ENCODE measurements around the gene EGFR. TPM values are rescaled to one million over a fixed set of nuclear protein-coding genes. Genes with fewer than 3 reads are reported as not detected.

The EGFR gene
- polyA plus RNA-seq, 3 donors, result 12.6 to 24.4 (median 13.6) TPM

GRCh38 chr7:55071411-55072175 lies 52.8 kb downstream of the EGFR start:
- 64 to 70% (median 68%) methylated on average over 7 of the region's 7 CpGs for WGBS, 3 donors
- no peak overlapping the region for H3K27ac ChIP-seq (ENCODE audit: low read depth, low read length)

- no peak overlapping the region for H3K27ac ChIP-seq (ENCODE audit: low read depth, low read length)
Observed at GRCh38 chr7:55072251-55072650, 53.4 kb downstream of the EGFR start.

GRCh38 chr7:55073051-55073511 lies 54.3 kb downstream of the EGFR start:
- 53 to 63% (median 53%) methylated on average over 4 of the region's 4 CpGs for WGBS, 3 donors
- H3K27ac ChIP-seq (ENCODE audit: low read depth, low read length), result peak overlapping the region; percentile 26

More at GRCh38 chr7:55072251-55072650, 53.4 kb downstream of the EGFR start:
- WGBS, 3 donors, result 68 to 84% (median 68%) methylated on average over 4 of the region's 4 CpGs

GRCh38 chr7:55073976-55074528 lies 55.2 kb downstream of the EGFR start:
- WGBS, 3 donors, result 40 to 55% (median 48%) methylated on average over 13 of the region's 13 CpGs

GRCh38 chr7:55075464-55076021 lies 56.7 kb downstream of the EGFR start:
- 70 to 72% (median 71%) methylated on average over 5 of the region's 5 CpGs for WGBS, 3 donors
- H3K27ac ChIP-seq (ENCODE audit: low read depth, low read length), result no peak overlapping the region

More at GRCh38 chr7:55073976-55074528, 55.2 kb downstream of the EGFR start:
- H3K27ac ChIP-seq (ENCODE audit: low read depth, low read length), result peak overlapping the region; percentile 5

- WGBS, 3 donors, result 68 to 88% (median 88%) methylated on average over 29 to 34 of the region's 34 CpGs
- H3K27ac ChIP-seq (ENCODE audit: low read depth, low read length), result no peak overlapping the region
Observed at GRCh38 chr7:55077561-55078410, 59.0 kb downstream of the EGFR start.

- WGBS, 3 donors, result 73 to 77% (median 76%) methylated on average over 42 of the region's 42 CpGs
- H3K27ac ChIP-seq (ENCODE audit: low read depth, low read length), result no peak overlapping the region
Observed at GRCh38 chr7:55078465-55079372, 59.9 kb downstream of the EGFR start.

GRCh38 chr7:55080000-55080623 lies 61.3 kb downstream of the EGFR start:
- H3K27ac ChIP-seq (ENCODE audit: low read depth, low read length), result no peak overlapping the region

- 28 to 69% (median 62%) methylated on average over 7 of the region's 7 CpGs for WGBS, 3 donors
- H3K27ac ChIP-seq (ENCODE audit: low read depth, low read length), result no peak overlapping the region
Observed at GRCh38 chr7:55081068-55081467, 62.3 kb downstream of the EGFR start.

- 38 to 55% (median 49%) methylated on average over 7 of the region's 7 CpGs for WGBS, 3 donors
- no peak overlapping the region for H3K27ac ChIP-seq (ENCODE audit: low read depth, low read length)
Observed at GRCh38 chr7:55081472-55082227, 62.8 kb downstream of the EGFR start.

- no peak overlapping the region for H3K27ac ChIP-seq (ENCODE audit: low read depth, low read length)
Observed at GRCh38 chr7:55082228-55082603, 63.4 kb downstream of the EGFR start.

GRCh38 chr7:55083206-55083605 lies 64.4 kb downstream of the EGFR start:
- 91 to 95% (median 94%) methylated on average over 7 of the region's 7 CpGs for WGBS, 3 donors
- H3K27ac ChIP-seq (ENCODE audit: low read depth, low read length), result no peak overlapping the region

- no peak overlapping the region for H3K27ac ChIP-seq (ENCODE audit: low read depth, low read length)
- WGBS, 3 donors, result 92 to 95% (median 94%) methylated on average over 2 of the region's 2 CpGs
Observed at GRCh38 chr7:55084307-55084706, 65.5 kb downstream of the EGFR start.

- H3K27ac ChIP-seq (ENCODE audit: low read depth, low read length), result no peak overlapping the region
- 50 to 68% (median 68%) methylated on average over 12 of the region's 12 CpGs for WGBS, 3 donors
Observed at GRCh38 chr7:55085511-55086412, 66.9 kb downstream of the EGFR start.

- no peak overlapping the region for H3K27ac ChIP-seq (ENCODE audit: low read depth, low read length)
- 15 to 16% (median 16%) methylated on average over 16 to 18 of the region's 18 CpGs for WGBS, 3 donors
Observed at GRCh38 chr7:55086413-55087201, 67.8 kb downstream of the EGFR start.
